HepG2 (cell line): ENCODE measurements around the gene C6orf136. TPM values are rescaled to one million over a fixed set of nuclear protein-coding genes. Genes with fewer than 3 reads are reported as not detected.

Experiments
- AKAP8 ChIP-seq: sonication (generic); formaldehyde crosslinking; IDR thresholded peaks from 2 replicates; pipeline ENCODE4 v1.5.1; 2020; ENCODE audit warnings: mild to moderate bottlenecking, missing genetic modification reagents
- CEBPG ChIP-seq: IDR thresholded peaks from 2 replicates; pipeline ENCODE4 v1.6.1; 2016
- FOXK2 ChIP-seq: fragments of 450-650 bp; IDR thresholded peaks from 2 replicates; pipeline ENCODE4 v1.6.1; 2016
- HOXA7 ChIP-seq: sonication (generic); formaldehyde crosslinking; IDR thresholded peaks from 2 replicates; pipeline ENCODE4 v1.8.1; 2022; ENCODE audit warnings: mild to moderate bottlenecking, missing genetic modification reagents, moderate library complexity
- IRF2 ChIP-seq: IDR thresholded peaks from 2 replicates; pipeline ENCODE4 v1.6.1; 2018; ENCODE audit warnings: missing genetic modification reagents, missing compliant biosample characterization
- MEIS2 ChIP-seq: sonication (generic); formaldehyde crosslinking; IDR thresholded peaks from 2 replicates; pipeline ENCODE4 v1.9.0; 2021; ENCODE audit warnings: mild to moderate bottlenecking, missing genetic modification reagents
- MTA1 ChIP-seq: sonication (generic); formaldehyde crosslinking; IDR thresholded peaks from 2 replicates; pipeline ENCODE4 v1.4.0; 2020; ENCODE audit warnings: missing genetic modification reagents, mild to moderate bottlenecking, borderline replicate concordance
- NCOA2 ChIP-seq: sonication (generic); formaldehyde crosslinking; IDR thresholded peaks from 2 replicates; pipeline ENCODE4 v1.8.0; 2022; ENCODE audit warnings: inconsistent platforms
- NFE2L1 ChIP-seq: sonication (generic); formaldehyde crosslinking; IDR thresholded peaks from 2 replicates; pipeline ENCODE4 v1.4.0; 2020; ENCODE audit warnings: missing genetic modification reagents, mild to moderate bottlenecking, borderline replicate concordance
- NFE2L2 ChIP-seq: fragments of 150-350 bp; IDR thresholded peaks from 2 replicates; pipeline ENCODE4 v1.6.1; 2014; ENCODE audit warnings: low read length
- NONO ChIP-seq, 2 experiments: fragments of 450-650 bp in 1 of 2; sonication (generic) in 1 of 2; formaldehyde crosslinking in 1 of 2; IDR thresholded peaks in 1 of 2; conservative IDR thresholded peaks in 1 of 2; 2 replicates each; pipeline versions ENCODE4 v1.6.1 to v1.8.0; 2017 to 2022; ENCODE audit warnings: mild to moderate bottlenecking in 1 of 2, missing genetic modification reagents in 1 of 2, moderate library complexity in 1 of 2
- RBFOX2 ChIP-seq: fragments of 200-400 bp; formaldehyde crosslinking; IDR thresholded peaks from 2 replicates; pipeline ENCODE4 v1.6.1; 2017; ENCODE audit warnings: low read depth, mild to moderate bottlenecking, low read length
- SNAI1 ChIP-seq: sonication (generic); formaldehyde crosslinking; IDR thresholded peaks from 2 replicates; pipeline ENCODE4 v1.5.0; 2020; ENCODE audit warnings: mild to moderate bottlenecking, missing genetic modification reagents, borderline replicate concordance
- STAG1 ChIP-seq: sonication (generic); formaldehyde crosslinking; IDR thresholded peaks from 2 replicates; pipeline ENCODE4 v1.4.0; 2020; ENCODE audit warnings: missing genetic modification reagents
- U2AF1 ChIP-seq: fragments of 200-400 bp; formaldehyde crosslinking; optimal IDR thresholded peaks from 2 replicates; pipeline ENCODE3; 2017; ENCODE audit warnings: mild to moderate bottlenecking, low read depth, low read length
- ZC3H13 ChIP-seq: sonication (generic); formaldehyde crosslinking; IDR thresholded peaks from 2 replicates; pipeline ENCODE4 v1.8.1; 2023; ENCODE audit warnings: mild to moderate bottlenecking, missing genetic modification reagents, moderate library complexity
- ZMAT3 ChIP-seq: sonication (generic); formaldehyde crosslinking; conservative IDR thresholded peaks from 2 replicates; pipeline ENCODE4 v1.7.0; 2021; ENCODE audit warnings: missing genetic modification reagents
- ZNF143 ChIP-seq: sonication (generic); formaldehyde crosslinking; IDR thresholded peaks from 2 replicates; pipeline ENCODE4 v1.4.0; 2020; ENCODE audit warnings: missing genetic modification reagents
- ZNF160 ChIP-seq: sonication (generic); formaldehyde crosslinking; IDR thresholded peaks from 2 replicates; pipeline ENCODE4 v1.8.0; 2022; ENCODE audit warnings: mild to moderate bottlenecking, inconsistent platforms, missing genetic modification reagents
- ZNF225 ChIP-seq: sonication (generic); formaldehyde crosslinking; IDR thresholded peaks from 2 replicates; pipeline ENCODE4 v1.4.0; 2020; ENCODE audit warnings: mild to moderate bottlenecking, missing genetic modification reagents
- ZNF30 ChIP-seq: sonication (generic); formaldehyde crosslinking; IDR thresholded peaks from 2 replicates; pipeline ENCODE4 v1.5.0; 2020; ENCODE audit warnings: mild to moderate bottlenecking, missing genetic modification reagents
- ZNF468 ChIP-seq: sonication (generic); formaldehyde crosslinking; IDR thresholded peaks from 2 replicates; pipeline ENCODE4 v1.8.0; 2022; ENCODE audit warnings: mild to moderate bottlenecking, moderate library complexity, missing genetic modification reagents
- ZNF546 ChIP-seq: sonication (generic); formaldehyde crosslinking; conservative IDR thresholded peaks from 2 replicates; pipeline ENCODE4 v1.8.1; 2023; ENCODE audit warnings: mild to moderate bottlenecking, missing genetic modification reagents
- ZNF746 ChIP-seq: sonication (generic); formaldehyde crosslinking; IDR thresholded peaks from 2 replicates; pipeline ENCODE4 v1.8.0; 2022; ENCODE audit warnings: mild to moderate bottlenecking, missing genetic modification reagents
- ZSCAN20 ChIP-seq: sonication (generic); formaldehyde crosslinking; IDR thresholded peaks from 2 replicates; pipeline ENCODE4 v1.4.0; 2020; ENCODE audit warnings: missing genetic modification reagents, mild to moderate bottlenecking, borderline replicate concordance
- polyA plus RNA-seq, 8 experiments: library from polyadenylated mRNA; depleted of rRNA in 3 of 8; stranded (reverse) in 7 of 8; unstranded in 1 of 8; fragments of >200 nt; fragmentation: Illumina TruSeq in 4 of 8; extraction: Trizol in 4 of 8; gene quantifications; 2 replicates each; pipeline versions ENCODE4 v1.2.1 to v1.2.3, GENCODE V29; 2011 to 2016; ENCODE audit warnings: low read depth in 4 of 8, missing spikeins in 1 of 8, mixed read lengths in 1 of 8; ENCODE audit not compliant: insufficient read depth in 1 of 8
- total RNA-seq, 5 experiments: library from RNA; depleted of rRNA; stranded (reverse); fragments of >200 nt; fragmentation: Illumina TruSeq; extraction: Trizol; gene quantifications; 2 replicates each; pipeline ENCODE4 v1.2.3, GENCODE V29; 2016; ENCODE audit warnings: low read depth in 1 of 5
- TF ChIP-seq, protein P1 (sequence below): sonication (generic); formaldehyde crosslinking; IDR thresholded peaks from 2 replicates; pipeline ENCODE4 v1.5.0; 2020; ENCODE audit warnings: missing genetic modification reagents
- TF ChIP-seq, protein P2 (sequence below): IDR thresholded peaks from 2 replicates; pipeline ENCODE4 v1.6.1; 2016
- TF ChIP-seq, protein P3 (sequence below): sonication (generic); formaldehyde crosslinking; IDR thresholded peaks from 2 replicates; pipeline ENCODE4 v1.4.0; 2020; ENCODE audit warnings: missing genetic modification reagents

C6orf136 gene
- total and polyA plus RNA-seq, 2 of the 13 experiments (the other 11 are each of a cell fraction or from before 2014, with no cell fraction given) = 12.0 to 26.2 TPM

DNA sequence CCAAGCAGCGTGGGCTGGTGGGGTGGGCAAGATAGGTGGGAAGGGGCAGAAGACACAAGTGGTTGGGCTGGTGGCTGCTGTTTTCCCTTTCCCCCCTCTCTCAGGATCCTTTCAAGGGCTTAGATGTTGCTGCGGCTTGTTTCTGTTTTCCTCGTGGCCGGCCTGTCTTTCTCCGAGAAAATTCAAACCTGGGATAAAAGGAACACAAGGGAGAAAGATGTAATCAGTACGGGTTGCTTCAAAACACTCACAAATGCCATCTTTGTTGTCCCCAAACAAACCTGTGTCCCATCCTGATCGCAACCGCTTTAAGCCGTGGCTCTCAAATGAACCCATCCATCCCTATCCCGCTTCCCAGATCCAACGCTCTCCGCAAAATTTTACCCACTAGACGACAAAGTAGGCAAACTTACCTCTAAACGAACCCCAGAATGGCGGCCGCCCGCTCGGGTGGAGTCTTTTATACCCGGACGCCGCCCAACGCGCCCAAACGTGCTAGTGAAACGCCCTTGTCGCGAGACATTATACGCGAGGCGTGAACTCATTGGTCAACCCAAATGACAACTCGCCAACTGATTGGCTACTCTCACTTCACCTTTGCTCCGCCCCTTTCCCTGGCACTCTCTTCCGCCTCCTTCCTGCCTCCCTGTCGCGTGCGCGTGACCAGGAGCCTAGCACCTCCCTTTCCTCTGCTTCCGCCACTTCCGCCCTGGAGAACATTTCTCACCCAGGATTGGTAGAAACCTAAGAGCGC, 29.9 kb upstream of the C6orf136 start, which contains the start of gene PPP1R10 (continued):
- TF ChIP-seq ZNF546 (CRISPR knock-in tag) = no peak
- TF ChIP-seq NFE2L1 (CRISPR knock-in tag) = no peak
- TF ChIP-seq, protein P1, sequence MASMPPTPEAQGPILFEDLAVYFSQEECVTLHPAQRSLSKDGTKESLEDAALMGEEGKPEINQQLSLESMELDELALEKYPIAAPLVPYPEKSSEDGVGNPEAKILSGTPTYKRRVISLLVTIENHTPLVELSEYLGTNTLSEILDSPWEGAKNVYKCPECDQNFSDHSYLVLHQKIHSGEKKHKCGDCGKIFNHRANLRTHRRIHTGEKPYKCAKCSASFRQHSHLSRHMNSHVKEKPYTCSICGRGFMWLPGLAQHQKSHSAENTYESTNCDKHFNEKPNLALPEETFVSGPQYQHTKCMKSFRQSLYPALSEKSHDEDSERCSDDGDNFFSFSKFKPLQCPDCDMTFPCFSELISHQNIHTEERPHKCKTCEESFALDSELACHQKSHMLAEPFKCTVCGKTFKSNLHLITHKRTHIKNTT (CRISPR knock-in tag) = 0 out of 2 replicates have a peak, but pooled peaks have one; percentile 69
- no peak for TF ChIP-seq ZNF468
- peak; percentile 97 for TF ChIP-seq U2AF1
- TF ChIP-seq, protein P2, sequence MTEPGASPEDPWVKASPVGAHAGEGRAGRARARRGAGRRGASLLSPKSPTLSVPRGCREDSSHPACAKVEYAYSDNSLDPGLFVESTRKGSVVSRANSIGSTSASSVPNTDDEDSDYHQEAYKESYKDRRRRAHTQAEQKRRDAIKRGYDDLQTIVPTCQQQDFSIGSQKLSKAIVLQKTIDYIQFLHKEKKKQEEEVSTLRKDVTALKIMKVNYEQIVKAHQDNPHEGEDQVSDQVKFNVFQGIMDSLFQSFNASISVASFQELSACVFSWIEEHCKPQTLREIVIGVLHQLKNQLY (CRISPR knock-in tag) = peak; percentile 69
- peak; percentile 80 for TF ChIP-seq FOXK2
- TF ChIP-seq ZMAT3 (CRISPR knock-in tag) = no peak; the same call in 1 of the 2 replicates
- TF ChIP-seq MTA1 (CRISPR knock-in tag) = no peak
- peak; percentile 75; the same call in 1 of the 2 replicates for TF ChIP-seq MEIS2
- TF ChIP-seq NONO (IDR thresholded peaks at IDR 0.05) = no peak; the same call in 1 of the 2 replicates
- peak; percentile 69; the same call in 1 of the 2 replicates for TF ChIP-seq NONO (CRISPR knock-in tag; conservative IDR thresholded peaks at IDR 0.05)
- no peak for TF ChIP-seq SNAI1
- peak; percentile 38; the same call in 1 of the 2 replicates for TF ChIP-seq AKAP8 (CRISPR knock-in tag)
- no peak for TF ChIP-seq ZNF225 (CRISPR knock-in tag)
- 0 out of 2 replicates have a peak, but pooled peaks have one; percentile 5 for TF ChIP-seq STAG1 (CRISPR knock-in tag)
- 0 out of 2 replicates have a peak, but pooled peaks have one; percentile 19 for TF ChIP-seq ZNF30 (CRISPR knock-in tag)
- peak; percentile 71; the same call in 1 of the 2 replicates for TF ChIP-seq ZSCAN20 (CRISPR knock-in tag)
- peak; percentile 50; the same call in 1 of the 2 replicates for TF ChIP-seq IRF2 (CRISPR knock-in tag)
- no peak for TF ChIP-seq ZC3H13
- peak; percentile 90 for TF ChIP-seq ZNF160 (CRISPR knock-in tag)
- TF ChIP-seq ZNF746 (CRISPR knock-in tag) = no peak
- TF ChIP-seq, protein P3, sequence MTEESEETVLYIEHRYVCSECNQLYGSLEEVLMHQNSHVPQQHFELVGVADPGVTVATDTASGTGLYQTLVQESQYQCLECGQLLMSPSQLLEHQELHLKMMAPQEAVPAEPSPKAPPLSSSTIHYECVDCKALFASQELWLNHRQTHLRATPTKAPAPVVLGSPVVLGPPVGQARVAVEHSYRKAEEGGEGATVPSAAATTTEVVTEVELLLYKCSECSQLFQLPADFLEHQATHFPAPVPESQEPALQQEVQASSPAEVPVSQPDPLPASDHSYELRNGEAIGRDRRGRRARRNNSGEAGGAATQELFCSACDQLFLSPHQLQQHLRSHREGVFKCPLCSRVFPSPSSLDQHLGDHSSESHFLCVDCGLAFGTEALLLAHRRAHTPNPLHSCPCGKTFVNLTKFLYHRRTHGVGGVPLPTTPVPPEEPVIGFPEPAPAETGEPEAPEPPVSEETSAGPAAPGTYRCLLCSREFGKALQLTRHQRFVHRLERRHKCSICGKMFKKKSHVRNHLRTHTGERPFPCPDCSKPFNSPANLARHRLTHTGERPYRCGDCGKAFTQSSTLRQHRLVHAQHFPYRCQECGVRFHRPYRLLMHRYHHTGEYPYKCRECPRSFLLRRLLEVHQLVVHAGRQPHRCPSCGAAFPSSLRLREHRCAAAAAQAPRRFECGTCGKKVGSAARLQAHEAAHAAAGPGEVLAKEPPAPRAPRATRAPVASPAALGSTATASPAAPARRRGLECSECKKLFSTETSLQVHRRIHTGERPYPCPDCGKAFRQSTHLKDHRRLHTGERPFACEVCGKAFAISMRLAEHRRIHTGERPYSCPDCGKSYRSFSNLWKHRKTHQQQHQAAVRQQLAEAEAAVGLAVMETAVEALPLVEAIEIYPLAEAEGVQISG (CRISPR knock-in tag) = peak; percentile 79
- TF ChIP-seq RBFOX2 = peak; percentile 94
- no peak for TF ChIP-seq HOXA7 (CRISPR knock-in tag)
- peak; percentile 41; the same call in 1 of the 2 replicates for TF ChIP-seq CEBPG
- no peak for TF ChIP-seq NFE2L2
- peak; percentile 44; the same call in 1 of the 2 replicates for TF ChIP-seq ZNF143 (CRISPR knock-in tag)
- TF ChIP-seq NCOA2 (CRISPR knock-in tag) = peak; percentile 45
